Tibial nerve (tissue), 4 donors: Measurements from ENCODE around the gene SAC3D1. TPM values are rescaled to one million over a fixed set of nuclear protein-coding genes. Genes with fewer than 3 reads are reported as not detected.

Source experiments
- DNase-seq, 2 donors: peaks; one replicate each; pipeline ENCODE4 v3.0.0-alpha.2; 2019; ENCODE audit warnings: low spot score in 2 of 2
- H3K27ac ChIP-seq, 4 donors: fragments of 200-600 bp; sonication (generic) in 3 of 4; one replicate each; pipeline ENCODE4 v1.5.1; 2017 to 2019; ENCODE audit warnings: mild to moderate bottlenecking in 1 of 4
- H3K27me3 ChIP-seq, 2 donors: fragments of 200-600 bp; sonication (generic) in 1 of 2; one replicate each; pipeline versions ENCODE4 v1.5.1 to v1.6.0; 2017 to 2019
- H3K36me3 ChIP-seq, 3 donors: fragments of 200-600 bp; sonication (generic); one replicate each; pipeline ENCODE4 v1.5.1; 2018 to 2019
- H3K4me1 ChIP-seq, 4 donors: fragments of 200-600 bp; sonication (generic) in 3 of 4; one replicate each; pipeline ENCODE4 v1.5.1; 2017 to 2019
- H3K4me3 ChIP-seq, 4 donors: fragments of 200-600 bp; sonication (generic) in 3 of 4; one replicate each; pipeline ENCODE4 v1.5.1; 2017 to 2019; ENCODE audit warnings: mild to moderate bottlenecking in 1 of 4, moderate library complexity in 1 of 4
- H3K9me3 ChIP-seq, 4 donors: fragments of 200-600 bp; sonication (generic) in 3 of 4; one replicate each; pipeline ENCODE4 v1.5.1; 2017 to 2019
- EP300 ChIP-seq, 2 donors: sonication (generic); formaldehyde crosslinking; IDR thresholded peaks; one replicate each; pipeline ENCODE4 v1.6.1; 2017; ENCODE audit warnings: antibody characterized with exemption in 2 of 2, mild to moderate bottlenecking in 1 of 2
- POLR2A ChIP-seq, 2 donors: fragments of 450-650 bp; IDR thresholded peaks; one replicate each; pipeline ENCODE4 v1.6.1; 2017; ENCODE audit warnings: antibody characterized with exemption in 2 of 2, mild to moderate bottlenecking in 2 of 2, moderate library complexity in 2 of 2
- WGBS, 2 donors: methylation state at CpG; one replicate each; pipeline ENCODE4 v1.1.5; 2018; 5-methylcytosine and 5-hydroxymethylcytosine counted together
- total RNA-seq, 4 donors: library from RNA; depleted of rRNA; stranded (reverse); fragments of >200 nt; gene quantifications; one replicate each; pipeline ENCODE4 v1.1.0, GENCODE V29; 2016
- TF ChIP-seq, protein P1 (sequence below), 5 experiments: fragments of 200-600 bp in 3 of 5; fragments of 450-650 bp in 2 of 5; sonication (generic) in 3 of 5; IDR thresholded peaks; one replicate each; pipeline ENCODE4 v1.5.1; 2016 to 2019; ENCODE audit warnings: antibody characterized with exemption in 5 of 5, mild to moderate bottlenecking in 3 of 5, moderate library complexity in 2 of 5

SAC3D1 gene
- total RNA-seq, 4 donors from 2014 or later, result 10.6 to 16.3 (median 14.1) TPM

DNA sequence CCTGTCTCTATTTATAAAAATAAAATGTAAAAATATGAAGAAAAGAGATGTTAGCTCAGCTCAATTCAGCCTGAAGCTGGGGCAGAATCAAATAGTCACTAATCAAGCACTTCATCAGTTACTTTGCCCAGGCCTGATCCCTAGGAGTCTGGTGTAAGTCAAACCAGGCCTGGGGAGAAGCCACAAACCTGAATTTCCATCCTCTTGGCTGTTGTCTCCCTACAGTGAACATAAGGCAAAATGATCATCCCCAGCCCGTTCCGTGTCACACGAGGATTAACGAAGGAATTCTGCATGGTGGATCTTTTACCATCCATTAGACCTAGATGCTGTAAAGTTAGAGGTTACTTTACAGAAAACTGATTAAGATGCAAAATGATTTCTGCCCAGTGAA lies 23.8 kb downstream of the SAC3D1 start:
- Histone ChIP-seq H3K27me3 (no peaks in the 10 kb centered on the region), H3K9me3 (peaks cover 0 to 3% (median 0%) of the 10 kb centered on the region in 4 donors), H3K4me3 (no peak overlapping the region), H3K36me3 (no peaks in the 10 kb centered on the region), H3K27ac (no peak overlapping the region), H3K4me1 (no peaks in the 10 kb centered on the region)
- 81 to 90% methylated on average over 4 of the region's 4 CpGs for WGBS, 2 donors
- no peak for TF ChIP-seq POLR2A (IDR thresholded peaks at IDR 0.05)
- TF ChIP-seq, protein P1, sequence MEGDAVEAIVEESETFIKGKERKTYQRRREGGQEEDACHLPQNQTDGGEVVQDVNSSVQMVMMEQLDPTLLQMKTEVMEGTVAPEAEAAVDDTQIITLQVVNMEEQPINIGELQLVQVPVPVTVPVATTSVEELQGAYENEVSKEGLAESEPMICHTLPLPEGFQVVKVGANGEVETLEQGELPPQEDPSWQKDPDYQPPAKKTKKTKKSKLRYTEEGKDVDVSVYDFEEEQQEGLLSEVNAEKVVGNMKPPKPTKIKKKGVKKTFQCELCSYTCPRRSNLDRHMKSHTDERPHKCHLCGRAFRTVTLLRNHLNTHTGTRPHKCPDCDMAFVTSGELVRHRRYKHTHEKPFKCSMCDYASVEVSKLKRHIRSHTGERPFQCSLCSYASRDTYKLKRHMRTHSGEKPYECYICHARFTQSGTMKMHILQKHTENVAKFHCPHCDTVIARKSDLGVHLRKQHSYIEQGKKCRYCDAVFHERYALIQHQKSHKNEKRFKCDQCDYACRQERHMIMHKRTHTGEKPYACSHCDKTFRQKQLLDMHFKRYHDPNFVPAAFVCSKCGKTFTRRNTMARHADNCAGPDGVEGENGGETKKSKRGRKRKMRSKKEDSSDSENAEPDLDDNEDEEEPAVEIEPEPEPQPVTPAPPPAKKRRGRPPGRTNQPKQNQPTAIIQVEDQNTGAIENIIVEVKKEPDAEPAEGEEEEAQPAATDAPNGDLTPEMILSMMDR (IDR thresholded peaks at IDR 0.05), result no peak
- TF ChIP-seq EP300 (IDR thresholded peaks at IDR 0.05), result no peak
- DNase-seq, result no peak

DNA sequence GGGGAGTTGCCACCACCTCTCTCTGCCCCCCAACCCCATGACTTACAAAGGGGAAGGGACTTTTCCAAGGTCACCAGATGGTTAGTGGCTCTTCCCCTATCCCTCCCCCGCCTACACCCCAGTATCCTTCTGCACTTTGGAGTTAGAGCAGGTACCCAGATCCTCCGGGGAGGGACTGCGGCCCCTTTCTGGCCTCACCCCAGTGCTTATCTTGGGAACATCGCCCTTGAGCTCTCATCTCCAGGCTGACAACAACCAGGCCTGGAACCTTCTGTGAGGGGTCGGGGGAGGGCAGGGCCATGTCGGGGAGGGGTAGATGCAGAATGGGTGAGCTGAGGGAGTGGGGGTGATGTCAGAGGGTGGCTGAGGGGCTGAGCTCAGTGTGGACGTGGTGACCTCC lies 24.8 kb downstream of the SAC3D1 start:
- H3K9me3 ChIP-seq, result peaks cover 0 to 3% (median 0%) of the 10 kb centered on the region in 4 donors
- no peak for DNase-seq
- no peak overlapping the region for H3K4me3 ChIP-seq
- 78 to 83% methylated on average over 7 of the region's 7 CpGs for WGBS, 2 donors
- no peak for TF ChIP-seq POLR2A (IDR thresholded peaks at IDR 0.05)
- TF ChIP-seq, protein P1 (IDR thresholded peaks at IDR 0.05), result no peak
- no peak for TF ChIP-seq EP300 (IDR thresholded peaks at IDR 0.05)
- H3K4me1 ChIP-seq, result no peaks in the 10 kb centered on the region
- H3K27me3 ChIP-seq, result no peaks in the 10 kb centered on the region
- H3K27ac ChIP-seq, result no peak overlapping the region
- H3K36me3 ChIP-seq, result no peaks in the 10 kb centered on the region

DNA sequence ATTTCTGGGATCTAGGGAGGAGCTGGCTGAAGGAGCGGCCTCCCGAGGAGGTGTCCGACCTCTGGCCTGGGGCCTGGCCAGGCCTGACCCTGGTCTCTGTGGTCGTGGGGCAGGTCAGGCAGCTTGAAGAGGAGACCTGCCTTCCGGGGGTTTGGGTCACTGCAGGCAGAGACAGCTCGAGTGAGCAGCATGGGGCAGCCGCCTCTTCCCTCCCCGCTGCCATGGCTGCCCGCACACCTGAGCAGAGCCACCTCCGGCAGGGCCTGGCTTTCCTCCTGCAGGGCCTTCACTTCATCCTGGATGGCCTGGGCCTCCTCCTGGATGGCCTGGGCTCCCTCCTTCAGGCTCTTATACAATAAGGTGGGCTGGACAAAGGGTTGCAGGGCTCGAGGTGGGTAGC lies 25.3 kb downstream of the SAC3D1 start:
- no peaks in the 10 kb centered on the region for H3K36me3 ChIP-seq
- no peak overlapping the region for H3K27ac ChIP-seq
- no peaks in the 10 kb centered on the region for H3K9me3 ChIP-seq
- DNase-seq, result no peak
- TF ChIP-seq, protein P1 (IDR thresholded peaks at IDR 0.05), result no peak
- TF ChIP-seq POLR2A (IDR thresholded peaks at IDR 0.05), result no peak
- TF ChIP-seq EP300 (IDR thresholded peaks at IDR 0.05), result no peak
- no peaks in the 10 kb centered on the region for H3K27me3 ChIP-seq
- H3K4me3 ChIP-seq, result no peak overlapping the region
- 11 to 71% methylated on average over 1 to 10 of the region's 11 CpGs for WGBS, 2 donors
- H3K4me1 ChIP-seq, result no peaks in the 10 kb centered on the region

DNA sequence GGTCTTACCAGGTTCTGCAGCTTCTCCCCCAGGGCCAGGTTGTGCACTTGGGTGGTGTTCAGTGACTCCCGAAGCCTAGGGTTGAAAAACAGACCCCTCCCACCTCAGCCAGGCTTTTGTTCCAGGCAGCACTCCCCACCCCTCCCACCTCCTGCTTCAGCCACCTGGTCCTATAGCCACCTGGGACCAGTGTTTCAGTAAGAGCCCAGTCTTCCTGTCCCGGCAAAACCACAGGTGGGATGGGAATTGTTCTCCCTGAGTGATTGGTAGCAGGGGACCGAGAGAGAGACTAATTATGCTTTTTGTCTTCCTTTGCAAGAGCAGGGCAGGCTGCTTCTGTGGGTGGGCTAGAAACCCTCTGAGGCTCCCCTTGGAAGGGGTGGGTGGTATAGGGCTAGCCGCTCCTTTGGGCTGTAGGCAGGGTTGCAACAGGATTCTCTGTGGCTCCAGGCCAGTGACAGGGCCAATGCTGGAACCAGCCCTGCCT lies 25.8 kb downstream of the SAC3D1 start:
- H3K9me3 ChIP-seq, result no peaks in the 10 kb centered on the region
- 48 to 54% methylated on average over 3 to 4 of the region's 4 CpGs for WGBS, 2 donors
- H3K27me3 ChIP-seq, result no peaks in the 10 kb centered on the region
- no peak overlapping the region for H3K4me3 ChIP-seq
- TF ChIP-seq, protein P1 (IDR thresholded peaks at IDR 0.05), result no peak
- DNase-seq, result no peak
- H3K36me3 ChIP-seq, result no peaks in the 10 kb centered on the region
- no peak overlapping the region for H3K27ac ChIP-seq
- no peaks in the 10 kb centered on the region for H3K4me1 ChIP-seq

DNA sequence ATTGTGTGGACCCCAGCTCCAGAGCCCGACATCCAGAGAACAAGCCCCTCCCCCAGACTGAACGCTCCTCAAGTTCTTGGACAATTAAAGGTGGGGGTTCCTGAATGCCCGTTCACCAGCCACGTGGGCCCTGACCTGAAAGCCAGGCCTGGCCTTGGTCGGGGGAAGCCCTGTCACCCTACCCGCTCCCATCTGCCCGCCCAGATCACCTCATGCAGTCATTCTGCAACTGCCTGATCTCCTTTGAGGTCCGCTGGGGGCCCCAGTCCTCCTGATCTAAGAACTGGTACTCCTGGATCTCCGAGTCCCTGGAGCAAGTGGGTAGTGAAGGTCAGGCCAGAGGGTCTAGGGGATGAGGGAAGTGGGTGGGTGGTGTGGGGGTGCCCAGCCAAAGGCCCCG lies 26.4 kb downstream of the SAC3D1 start:
- Histone ChIP-seq H3K27ac (no peak overlapping the region), H3K4me1 (no peaks in the 10 kb centered on the region), H3K9me3 (no peaks in the 10 kb centered on the region), H3K36me3 (no peaks in the 10 kb centered on the region), H3K27me3 (no peaks in the 10 kb centered on the region), H3K4me3 (no peak overlapping the region)
- WGBS, 2 donors, result 71 to 76% methylated on average over 8 to 9 of the region's 10 CpGs
- TF ChIP-seq EP300 (IDR thresholded peaks at IDR 0.05), result no peak
- TF ChIP-seq, protein P1 (IDR thresholded peaks at IDR 0.05), result no peak
- no peak for TF ChIP-seq POLR2A (IDR thresholded peaks at IDR 0.05)
- no peak for DNase-seq
